T-cell (primary cell): ENCODE results near the gene PLA2G4C. TPM values are rescaled to one million over a fixed set of nuclear protein-coding genes. Genes with fewer than 3 reads are reported as not detected.

Experiments used
- ATAC-seq, 4 experiments: fragments of 200-7000 bp in 3 of 4; fragments of 150-1000 bp in 1 of 4; cut with Tn5 transposase; replicated peaks in 1 of 4; 1 replicate in 3 of 4; 2 replicates in 1 of 4; pipeline ENCODE4 v1.10.0; 2021; ENCODE audit warnings: moderate library complexity in 3 of 4, mild to moderate bottlenecking in 2 of 4, moderate number of reproducible peaks in 1 of 4
- CTCF ChIA-PET, 2 donors: fragments of 300-600 bp; sonication (Branson Sonifier 250); formaldehyde crosslinking; loops; one replicate each; lab custom pipeline; 2022; ENCODE audit warnings: antibody characterized with exemption in 2 of 2; lab: Charles Lee
- POLR2A ChIA-PET, 2 donors: fragments of 300-600 bp; sonication (Branson Sonifier 250); formaldehyde crosslinking; loops; one replicate each; lab custom pipeline; 2022; ENCODE audit warnings: antibody characterized with exemption in 2 of 2; lab: Charles Lee
- DNase-seq, 35 experiments: peaks; one replicate each; pipeline versions ENCODE4 v3.0.0 to v3.0.0-alpha.2; 2013 to 2023
- H3K27ac ChIP-seq: one replicate; pipeline ENCODE4 v1.5.1; 2013; ENCODE audit warnings: low read length
- H3K27me3 ChIP-seq, 2 experiments: replicated peaks in 1 of 2; 1 replicate in 1 of 2; 2 replicates in 1 of 2; pipeline versions ENCODE4 v1.6.1 to v1.7.0; 2013; ENCODE audit warnings: low read length in 1 of 2, mixed read lengths in 1 of 2; ENCODE audit not compliant: control insufficient read depth in 2 of 2, insufficient read depth in 2 of 2; ENCODE audit errors: extremely low read depth in 1 of 2
- H3K36me3 ChIP-seq, 2 donors: 1 replicate in 1 of 2; 2 replicates in 1 of 2; pipeline versions ENCODE4 v1.6.1 to v1.7.0; 2013; ENCODE audit warnings: low read length in 1 of 2; ENCODE audit not compliant: control insufficient read depth in 2 of 2, insufficient read depth in 1 of 2; ENCODE audit errors: extremely low read depth in 1 of 2
- H3K4me1 ChIP-seq, 2 experiments: 1 replicate in 1 of 2; 2 replicates in 1 of 2; pipeline versions ENCODE4 v1.6.1 to v1.7.0; 2013; ENCODE audit warnings: low read length in 2 of 2, mixed read lengths in 1 of 2; ENCODE audit not compliant: insufficient read depth in 2 of 2, control insufficient read depth in 1 of 2; ENCODE audit errors: extremely low read depth in 1 of 2
- H3K4me3 ChIP-seq, 2 donors: 1 replicate in 1 of 2; 2 replicates in 1 of 2; pipeline versions ENCODE4 v1.5.1 to v1.7.0; 2013; ENCODE audit warnings: mild to moderate bottlenecking in 2 of 2, low read length in 1 of 2, moderate library complexity in 1 of 2; ENCODE audit not compliant: control insufficient read depth in 1 of 2; ENCODE audit errors: extremely low read depth in 1 of 2
- H3K9me3 ChIP-seq: 2 replicates; pipeline ENCODE4 v1.7.0; 2013
- H3K27ac Mint-ChIP-seq, 2 donors: one replicate each; pipeline ENCODE4 v1.8.0; 2020 to 2021; ENCODE audit warnings: mild to moderate bottlenecking in 2 of 2, mixed read lengths in 2 of 2
- H3K27me3 Mint-ChIP-seq, 2 donors: one replicate each; pipeline ENCODE4 v1.8.0; 2021 to 2022; ENCODE audit warnings: mixed read lengths in 2 of 2
- H3K36me3 Mint-ChIP-seq: one replicate; pipeline ENCODE4 v1.8.0; 2021; ENCODE audit warnings: mixed read lengths
- H3K4me1 Mint-ChIP-seq, 3 donors: one replicate each; pipeline ENCODE4 v1.8.0; 2020 to 2022; ENCODE audit warnings: mixed read lengths in 3 of 3, mild to moderate bottlenecking in 1 of 3
- H3K4me3 Mint-ChIP-seq, 3 donors: one replicate each; pipeline ENCODE4 v1.8.0; 2020 to 2022; ENCODE audit warnings: mild to moderate bottlenecking in 3 of 3, mixed read lengths in 3 of 3, moderate library complexity in 3 of 3
- H3K9me3 Mint-ChIP-seq, 3 donors: one replicate each; pipeline ENCODE4 v1.8.0; 2020 to 2022; ENCODE audit warnings: mixed read lengths in 3 of 3
- WGBS: methylation state at CpG from one replicate; pipeline ENCODE4 v1.1.5; 2013; ENCODE audit warnings: missing lambda C conversion rate; ENCODE audit not compliant: insufficient coverage; 5-methylcytosine and 5-hydroxymethylcytosine counted together
- total RNA-seq, 35 experiments: library from RNA in 6 of 35; stranded (reverse) in 6 of 35; fragments of 120-200 nt in 1 of 35; gene quantifications; one replicate each; pipeline versions ENCODE4 v1.2.1 to v1.2.4 and lab custom pipeline; 2013 to 2026

The PLA2G4C gene
- total RNA-seq, 5 donors from 2014 or later (not counting 1 experiment from before 2014, with no cell fraction given): 1.3 to 9.5 (median 3.4) TPM

DNA sequence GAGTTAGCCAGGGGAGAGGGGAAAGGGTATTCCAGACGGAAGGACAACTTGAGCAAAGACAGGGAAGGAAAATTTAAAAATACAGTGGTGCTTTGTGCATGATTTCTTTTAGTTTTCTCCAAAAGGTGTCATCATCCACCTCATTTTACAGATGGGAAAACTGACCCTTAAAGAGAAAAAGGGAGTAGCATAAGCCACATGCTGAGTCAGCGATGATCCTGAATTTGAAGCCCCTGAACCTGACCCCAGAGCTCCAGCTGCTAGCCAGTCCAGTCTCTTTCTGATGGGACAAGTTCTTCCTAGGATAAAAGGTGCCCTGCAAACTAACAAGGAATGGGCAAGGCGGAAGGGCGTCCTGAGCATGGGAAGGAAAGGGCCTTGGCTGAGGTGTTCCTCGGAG, 77.0 kb downstream of the PLA2G4C start:
- Histone ChIP-seq H3K36me3 (no peaks in the 10 kb centered on the region), H3K4me3 (no peak overlapping the region), H3K9me3 (peaks cover 2% of the 10 kb centered on the region), H3K27me3 (peaks cover 0 to 13% of the 10 kb centered on the region in 2 experiments), H3K4me1 (no peaks in the 10 kb centered on the region), H3K27ac (no peak overlapping the region)
- ATAC-seq (no peak), DNase-seq (no peak)
- no peaks in the 10 kb centered on the region for H3K36me3 Mint-ChIP-seq
- no peaks in the 10 kb centered on the region for H3K4me1 Mint-ChIP-seq
- CTCF ChIA-PET: no interaction called here
- no peak overlapping the region for H3K4me3 Mint-ChIP-seq
- 87% methylated on average over 2 of the region's 5 CpGs for WGBS
- H3K9me3 Mint-ChIP-seq: peaks cover 6 to 15% (median 10%) of the 10 kb centered on the region in 3 donors
- H3K27me3 Mint-ChIP-seq: peaks cover 24 to 27% of the 10 kb centered on the region in 2 donors
- H3K27ac Mint-ChIP-seq: no peak overlapping the region
- POLR2A ChIA-PET: no interaction called here

GRCh38 chr19:48030073-48030472, 80.5 kb downstream of the PLA2G4C start:
- H3K36me3 Mint-ChIP-seq: no peaks in the 10 kb centered on the region
- WGBS: 84% methylated on average over 5 of the region's 10 CpGs
- Histone ChIP-seq H3K4me3 (no peak overlapping the region), H3K27me3 (peaks cover 0 to 25% of the 10 kb centered on the region in 2 experiments), H3K27ac (no peak overlapping the region), H3K9me3 (no peaks in the 10 kb centered on the region), H3K4me1 (no peaks in the 10 kb centered on the region), H3K36me3 (no peaks in the 10 kb centered on the region)
- no peaks in the 10 kb centered on the region for H3K9me3 Mint-ChIP-seq
- H3K27me3 Mint-ChIP-seq: peaks cover 38 to 41% of the 10 kb centered on the region in 2 donors
- H3K4me1 Mint-ChIP-seq: no peaks in the 10 kb centered on the region
- no peak overlapping the region for H3K27ac Mint-ChIP-seq
- CTCF ChIA-PET: no interaction called here
- DNase-seq: no peak
- POLR2A ChIA-PET: no interaction called here
- no peak for ATAC-seq
- no peak overlapping the region for H3K4me3 Mint-ChIP-seq

DNA sequence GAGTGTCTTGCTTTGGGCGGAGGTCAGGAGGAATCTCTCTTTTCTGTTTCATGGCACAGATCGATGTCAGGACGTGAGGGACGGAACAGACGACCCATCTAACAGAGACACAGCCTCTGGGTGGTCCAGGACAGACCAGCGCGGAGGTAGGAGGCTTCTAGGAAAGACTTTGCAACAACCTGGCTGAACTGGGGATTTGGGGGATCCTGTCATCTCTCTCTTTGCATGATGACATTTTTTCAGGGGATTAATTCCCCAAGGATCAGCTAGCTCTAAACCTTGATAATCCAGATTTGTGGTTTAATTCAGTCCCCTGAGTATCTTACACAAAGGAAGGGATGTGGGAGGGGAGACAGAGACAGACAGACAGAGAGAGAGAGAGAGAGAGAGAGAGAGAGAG, 81.2 kb downstream of the PLA2G4C start:
- POLR2A ChIA-PET: no interaction called here
- H3K27ac Mint-ChIP-seq: no peak overlapping the region
- no peak overlapping the region for H3K4me3 Mint-ChIP-seq
- peaks cover 39 to 46% of the 10 kb centered on the region in 2 donors for H3K27me3 Mint-ChIP-seq
- no peaks in the 10 kb centered on the region for H3K4me1 Mint-ChIP-seq
- DNase-seq: no peak
- H3K36me3 Mint-ChIP-seq: no peaks in the 10 kb centered on the region
- H3K4me1 ChIP-seq: no peaks in the 10 kb centered on the region
- CTCF ChIA-PET: no interaction called here
- WGBS: 55% methylated on average over 4 of the region's 7 CpGs
- ATAC-seq: no peak
- H3K27ac ChIP-seq: no peak overlapping the region
- no peaks in the 10 kb centered on the region for H3K9me3 ChIP-seq
- H3K9me3 Mint-ChIP-seq: no peaks in the 10 kb centered on the region
- H3K27me3 ChIP-seq: peaks cover 0 to 27% of the 10 kb centered on the region in 2 experiments
- no peak overlapping the region for H3K4me3 ChIP-seq
- no peaks in the 10 kb centered on the region for H3K36me3 ChIP-seq

- Histone ChIP-seq H3K27me3 (peaks cover 0 to 32% of the 10 kb centered on the region in 2 experiments), H3K27ac (no peak overlapping the region), H3K9me3 (no peaks in the 10 kb centered on the region), H3K36me3 (no peaks in the 10 kb centered on the region), H3K4me3 (no peak overlapping the region), H3K4me1 (no peaks in the 10 kb centered on the region)
- POLR2A ChIA-PET: no interaction called here
- Mint-ChIP-seq H3K4me1 (no peaks in the 10 kb centered on the region), H3K9me3 (no peaks in the 10 kb centered on the region), H3K4me3 (no peak overlapping the region), H3K36me3 (no peaks in the 10 kb centered on the region), H3K27ac (no peak overlapping the region), H3K27me3 (peaks cover 44 to 53% of the 10 kb centered on the region in 2 donors)
- no CpG with 5 or more reads among the region's 3 CpGs for WGBS
- DNase-seq (no peak), ATAC-seq (no peak)
- CTCF ChIA-PET: no interaction called here
These were observed 85.1 kb downstream of the PLA2G4C start for GRCh38 chr19:48025480-48025879.

GRCh38 chr19:48023518-48023917, 87.1 kb downstream of the PLA2G4C start:
- no peaks in the 10 kb centered on the region for H3K36me3 Mint-ChIP-seq
- peaks cover 34 to 52% of the 10 kb centered on the region in 2 donors for H3K27me3 Mint-ChIP-seq
- ATAC-seq: no peak
- H3K27ac Mint-ChIP-seq: no peak overlapping the region
- H3K4me3 Mint-ChIP-seq: no peak overlapping the region
- Histone ChIP-seq H3K9me3 (no peaks in the 10 kb centered on the region), H3K4me1 (no peaks in the 10 kb centered on the region), H3K27me3 (peaks cover 0 to 25% of the 10 kb centered on the region in 2 experiments), H3K36me3 (no peaks in the 10 kb centered on the region), H3K27ac (no peak overlapping the region), H3K4me3 (no peak overlapping the region)
- no CpG with 5 or more reads among the region's 3 CpGs for WGBS
- no peaks in the 10 kb centered on the region for H3K4me1 Mint-ChIP-seq
- H3K9me3 Mint-ChIP-seq: no peaks in the 10 kb centered on the region
- CTCF ChIA-PET: no interaction called here
- POLR2A ChIA-PET: no interaction called here
- no peak for DNase-seq

GRCh38 chr19:48023011-48023410, 87.6 kb downstream of the PLA2G4C start:
- peaks cover 0 to 22% of the 10 kb centered on the region in 2 experiments for H3K27me3 ChIP-seq
- ATAC-seq: no peak

GRCh38 chr19:48020686-48021085, 89.9 kb downstream of the PLA2G4C start:
- CTCF ChIA-PET: no interaction called here
- ATAC-seq (no peak), DNase-seq (no peak)
- no peak overlapping the region for H3K4me3 Mint-ChIP-seq
- H3K36me3 ChIP-seq: no peaks in the 10 kb centered on the region
- no peaks in the 10 kb centered on the region for H3K4me1 ChIP-seq
- H3K4me3 ChIP-seq: no peak overlapping the region
- H3K27me3 Mint-ChIP-seq: peaks cover 33 to 53% of the 10 kb centered on the region in 2 donors
- no peaks in the 10 kb centered on the region for H3K9me3 Mint-ChIP-seq
- H3K36me3 Mint-ChIP-seq: no peaks in the 10 kb centered on the region
- no peak overlapping the region for H3K27ac ChIP-seq
- H3K4me1 Mint-ChIP-seq: no peaks in the 10 kb centered on the region
- WGBS: no CpG with 5 or more reads among the region's 3 CpGs
- peaks cover 0 to 22% of the 10 kb centered on the region in 2 experiments for H3K27me3 ChIP-seq
- no peaks in the 10 kb centered on the region for H3K9me3 ChIP-seq
- POLR2A ChIA-PET: interaction anchor here in 1 of 2 donors (0.7 kb wide), 1 partner anchor 1626 kb away, joined by 4 read pairs; no protein-coding TSS in a partner anchor
- no peak overlapping the region for H3K27ac Mint-ChIP-seq

More at GRCh38 chr19:48023011-48023410, 87.6 kb downstream of the PLA2G4C start:
- H3K9me3 ChIP-seq: no peaks in the 10 kb centered on the region
- 37% methylated on average over 2 of the region's 2 CpGs for WGBS
- Mint-ChIP-seq H3K27me3 (peaks cover 32 to 51% of the 10 kb centered on the region in 2 donors), H3K36me3 (no peaks in the 10 kb centered on the region), H3K27ac (no peak overlapping the region), H3K4me3 (no peak overlapping the region), H3K9me3 (no peaks in the 10 kb centered on the region), H3K4me1 (no peaks in the 10 kb centered on the region)
- POLR2A ChIA-PET: no interaction called here
- H3K36me3 ChIP-seq: no peaks in the 10 kb centered on the region
- DNase-seq: no peak
- CTCF ChIA-PET: no interaction called here
- no peaks in the 10 kb centered on the region for H3K4me1 ChIP-seq
- H3K27ac ChIP-seq: no peak overlapping the region
- H3K4me3 ChIP-seq: no peak overlapping the region
